SK-N-SH treated with all-trans-retinoic acid at 6 μM for 48 hours (cell line): ENCODE data around the gene CLUH.

Source experiments
- ARNTL ChIP-seq: fragments of 450-650 bp; formaldehyde crosslinking; IDR thresholded peaks from 2 replicates; pipeline ENCODE4 v1.5.0; 2020; ENCODE audit warnings: low read depth, mild to moderate bottlenecking, moderate library complexity, borderline replicate concordance
- BACH2 ChIP-seq: fragments of 250-450 bp; sonication (Bioruptor Pico); IDR thresholded peaks from 2 replicates; pipeline ENCODE4 v1.9.0; 2021; ENCODE audit warnings: mild to moderate bottlenecking, borderline replicate concordance
- CSDC2 ChIP-seq: fragments of 250-450 bp; sonication (Bioruptor Pico); IDR thresholded peaks from 2 replicates; pipeline ENCODE4 v1.5.0; 2020; ENCODE audit warnings: mild to moderate bottlenecking, moderate library complexity
- ESRRG ChIP-seq: fragments of 250-450 bp; sonication (Bioruptor Pico); IDR thresholded peaks from 2 replicates; pipeline ENCODE4 v1.6.1; 2021; ENCODE audit warnings: mild to moderate bottlenecking
- ISL1 ChIP-seq: fragments of 250-450 bp; sonication (Bioruptor Pico); IDR thresholded peaks from 2 replicates; pipeline ENCODE4 v2.1.2; 2022; ENCODE audit warnings: mild to moderate bottlenecking, moderate library complexity
- OSR1 ChIP-seq: fragments of 250-450 bp; sonication (Bioruptor Pico); IDR thresholded peaks from 2 replicates; pipeline ENCODE4 v1.8.0; 2022; ENCODE audit warnings: moderate library complexity, mild to moderate bottlenecking, inconsistent platforms
- RARB ChIP-seq: fragments of 250-450 bp; sonication (Bioruptor Pico); IDR thresholded peaks from 2 replicates; pipeline ENCODE4 v1.8.0; 2021; ENCODE audit warnings: mild to moderate bottlenecking, moderate library complexity
- TOX ChIP-seq: fragments of 250-450 bp; sonication (Bioruptor Pico); IDR thresholded peaks from 2 replicates; pipeline ENCODE4 v1.8.0; 2021; ENCODE audit warnings: mild to moderate bottlenecking, moderate library complexity, borderline replicate concordance
- ZFP3 ChIP-seq: fragments of 250-450 bp; sonication (Bioruptor Pico); IDR thresholded peaks from 2 replicates; pipeline ENCODE4 v1.5.0; 2020; ENCODE audit warnings: mild to moderate bottlenecking, moderate library complexity
- ZFP30 ChIP-seq: fragments of 450-650 bp; formaldehyde crosslinking; IDR thresholded peaks from 2 replicates; pipeline ENCODE4 v1.5.0; 2022; ENCODE audit warnings: mild to moderate bottlenecking, moderate library complexity
- ZNF565 ChIP-seq: fragments of 450-650 bp; formaldehyde crosslinking; conservative IDR thresholded peaks from 2 replicates; pipeline ENCODE4 v1.5.0; 2020; ENCODE audit warnings: low read depth, mild to moderate bottlenecking, moderate library complexity
- TF ChIP-seq, protein P1 (sequence below): fragments of 250-450 bp; sonication (Bioruptor Pico); IDR thresholded peaks from 2 replicates; pipeline ENCODE4 v1.5.1; 2020; ENCODE audit warnings: low read depth, mild to moderate bottlenecking, moderate library complexity
- TF ChIP-seq, protein P2 (sequence below): fragments of 250-450 bp; sonication (Bioruptor Pico); IDR thresholded peaks from 2 replicates; pipeline ENCODE4 v1.5.1; 2021; ENCODE audit warnings: mild to moderate bottlenecking, moderate library complexity
- TF ChIP-seq, protein P3 (sequence below): fragments of 250-450 bp; sonication (Bioruptor Pico); IDR thresholded peaks from 2 replicates; pipeline ENCODE4 v1.8.0; 2020; ENCODE audit warnings: mild to moderate bottlenecking, moderate library complexity, borderline replicate concordance

DNA sequence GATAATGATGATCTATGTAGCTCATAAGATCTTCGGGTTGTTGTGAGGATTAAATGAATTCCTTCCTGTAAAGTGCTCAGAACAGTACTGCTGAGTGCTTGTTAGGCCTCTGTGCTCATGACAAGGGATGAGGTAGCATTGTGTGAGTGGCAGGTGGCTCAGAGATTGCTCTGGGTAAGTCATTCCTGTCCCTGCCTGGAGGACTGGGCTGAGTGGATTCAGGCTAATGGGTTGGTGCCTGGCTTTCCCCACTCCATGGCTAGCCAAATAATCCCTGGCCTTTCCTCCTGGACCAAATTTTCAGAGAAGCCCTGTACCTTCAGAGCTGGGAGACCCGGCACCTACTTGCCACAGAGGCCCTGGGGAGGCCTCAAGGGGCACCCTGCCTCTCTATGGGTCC lies 39.2 kb upstream of the CLUH start:
- TF ChIP-seq ARNTL (CRISPR knock-in tag) (no peak), OSR1 (no peak), ZNF565 (CRISPR knock-in tag) (no peak), ESRRG (CRISPR knock-in tag) (no peak), CSDC2 (CRISPR knock-in tag) (no peak), BACH2 (CRISPR knock-in tag) (no peak), TOX (CRISPR knock-in tag) (no peak), ISL1 (CRISPR knock-in tag) (no peak), RARB (CRISPR knock-in tag) (no peak), ZFP3 (CRISPR knock-in tag) (no peak), ZFP30 (CRISPR knock-in tag) (no peak)
- TF ChIP-seq, protein P1, sequence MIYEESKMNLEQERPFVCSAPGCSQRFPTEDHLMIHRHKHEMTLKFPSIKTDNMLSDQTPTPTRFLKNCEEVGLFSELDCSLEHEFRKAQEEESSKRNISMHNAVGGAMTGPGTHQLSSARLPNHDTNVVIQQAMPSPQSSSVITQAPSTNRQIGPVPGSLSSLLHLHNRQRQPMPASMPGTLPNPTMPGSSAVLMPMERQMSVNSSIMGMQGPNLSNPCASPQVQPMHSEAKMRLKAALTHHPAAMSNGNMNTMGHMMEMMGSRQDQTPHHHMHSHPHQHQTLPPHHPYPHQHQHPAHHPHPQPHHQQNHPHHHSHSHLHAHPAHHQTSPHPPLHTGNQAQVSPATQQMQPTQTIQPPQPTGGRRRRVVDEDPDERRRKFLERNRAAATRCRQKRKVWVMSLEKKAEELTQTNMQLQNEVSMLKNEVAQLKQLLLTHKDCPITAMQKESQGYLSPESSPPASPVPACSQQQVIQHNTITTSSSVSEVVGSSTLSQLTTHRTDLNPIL (CRISPR knock-in tag), result no peak
- TF ChIP-seq, protein P2, sequence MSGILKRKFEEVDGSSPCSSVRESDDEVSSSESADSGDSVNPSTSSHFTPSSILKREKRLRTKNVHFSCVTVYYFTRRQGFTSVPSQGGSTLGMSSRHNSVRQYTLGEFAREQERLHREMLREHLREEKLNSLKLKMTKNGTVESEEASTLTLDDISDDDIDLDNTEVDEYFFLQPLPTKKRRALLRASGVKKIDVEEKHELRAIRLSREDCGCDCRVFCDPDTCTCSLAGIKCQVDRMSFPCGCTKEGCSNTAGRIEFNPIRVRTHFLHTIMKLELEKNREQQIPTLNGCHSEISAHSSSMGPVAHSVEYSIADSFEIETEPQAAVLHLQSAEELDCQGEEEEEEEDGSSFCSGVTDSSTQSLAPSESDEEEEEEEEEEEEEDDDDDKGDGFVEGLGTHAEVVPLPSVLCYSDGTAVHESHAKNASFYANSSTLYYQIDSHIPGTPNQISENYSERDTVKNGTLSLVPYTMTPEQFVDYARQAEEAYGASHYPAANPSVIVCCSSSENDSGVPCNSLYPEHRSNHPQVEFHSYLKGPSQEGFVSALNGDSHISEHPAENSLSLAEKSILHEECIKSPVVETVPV (CRISPR knock-in tag), result no peak
- TF ChIP-seq, protein P3, sequence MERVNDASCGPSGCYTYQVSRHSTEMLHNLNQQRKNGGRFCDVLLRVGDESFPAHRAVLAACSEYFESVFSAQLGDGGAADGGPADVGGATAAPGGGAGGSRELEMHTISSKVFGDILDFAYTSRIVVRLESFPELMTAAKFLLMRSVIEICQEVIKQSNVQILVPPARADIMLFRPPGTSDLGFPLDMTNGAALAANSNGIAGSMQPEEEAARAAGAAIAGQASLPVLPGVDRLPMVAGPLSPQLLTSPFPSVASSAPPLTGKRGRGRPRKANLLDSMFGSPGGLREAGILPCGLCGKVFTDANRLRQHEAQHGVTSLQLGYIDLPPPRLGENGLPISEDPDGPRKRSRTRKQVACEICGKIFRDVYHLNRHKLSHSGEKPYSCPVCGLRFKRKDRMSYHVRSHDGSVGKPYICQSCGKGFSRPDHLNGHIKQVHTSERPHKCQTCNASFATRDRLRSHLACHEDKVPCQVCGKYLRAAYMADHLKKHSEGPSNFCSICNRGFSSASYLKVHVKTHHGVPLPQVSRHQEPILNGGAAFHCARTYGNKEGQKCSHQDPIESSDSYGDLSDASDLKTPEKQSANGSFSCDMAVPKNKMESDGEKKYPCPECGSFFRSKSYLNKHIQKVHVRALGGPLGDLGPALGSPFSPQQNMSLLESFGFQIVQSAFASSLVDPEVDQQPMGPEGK (CRISPR knock-in tag), result no peak
